ENCODE data around the gene SHPK.

GRCh38 chr17:3645310-3645709 is 9.3 kb upstream of the SHPK start:
- TF ChIP-seq, protein P1, sequence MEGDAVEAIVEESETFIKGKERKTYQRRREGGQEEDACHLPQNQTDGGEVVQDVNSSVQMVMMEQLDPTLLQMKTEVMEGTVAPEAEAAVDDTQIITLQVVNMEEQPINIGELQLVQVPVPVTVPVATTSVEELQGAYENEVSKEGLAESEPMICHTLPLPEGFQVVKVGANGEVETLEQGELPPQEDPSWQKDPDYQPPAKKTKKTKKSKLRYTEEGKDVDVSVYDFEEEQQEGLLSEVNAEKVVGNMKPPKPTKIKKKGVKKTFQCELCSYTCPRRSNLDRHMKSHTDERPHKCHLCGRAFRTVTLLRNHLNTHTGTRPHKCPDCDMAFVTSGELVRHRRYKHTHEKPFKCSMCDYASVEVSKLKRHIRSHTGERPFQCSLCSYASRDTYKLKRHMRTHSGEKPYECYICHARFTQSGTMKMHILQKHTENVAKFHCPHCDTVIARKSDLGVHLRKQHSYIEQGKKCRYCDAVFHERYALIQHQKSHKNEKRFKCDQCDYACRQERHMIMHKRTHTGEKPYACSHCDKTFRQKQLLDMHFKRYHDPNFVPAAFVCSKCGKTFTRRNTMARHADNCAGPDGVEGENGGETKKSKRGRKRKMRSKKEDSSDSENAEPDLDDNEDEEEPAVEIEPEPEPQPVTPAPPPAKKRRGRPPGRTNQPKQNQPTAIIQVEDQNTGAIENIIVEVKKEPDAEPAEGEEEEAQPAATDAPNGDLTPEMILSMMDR (conservative IDR thresholded peaks at IDR 0.05) = no peak
- TF ChIP-seq ZFX (IDR thresholded peaks at IDR 0.05) = no peak

Data from C4-2B (cell line).